ENCODE measurements around the gene SP100. TPM values are rescaled to one million over a fixed set of nuclear protein-coding genes. Genes with fewer than 3 reads are reported as not detected.

SP100 gene
- total and polyA plus RNA-seq, 2 of the 13 experiments (the other 11 are each of a cell fraction or from before 2014, with no cell fraction given), result 12.6 to 16.5 TPM

DNA sequence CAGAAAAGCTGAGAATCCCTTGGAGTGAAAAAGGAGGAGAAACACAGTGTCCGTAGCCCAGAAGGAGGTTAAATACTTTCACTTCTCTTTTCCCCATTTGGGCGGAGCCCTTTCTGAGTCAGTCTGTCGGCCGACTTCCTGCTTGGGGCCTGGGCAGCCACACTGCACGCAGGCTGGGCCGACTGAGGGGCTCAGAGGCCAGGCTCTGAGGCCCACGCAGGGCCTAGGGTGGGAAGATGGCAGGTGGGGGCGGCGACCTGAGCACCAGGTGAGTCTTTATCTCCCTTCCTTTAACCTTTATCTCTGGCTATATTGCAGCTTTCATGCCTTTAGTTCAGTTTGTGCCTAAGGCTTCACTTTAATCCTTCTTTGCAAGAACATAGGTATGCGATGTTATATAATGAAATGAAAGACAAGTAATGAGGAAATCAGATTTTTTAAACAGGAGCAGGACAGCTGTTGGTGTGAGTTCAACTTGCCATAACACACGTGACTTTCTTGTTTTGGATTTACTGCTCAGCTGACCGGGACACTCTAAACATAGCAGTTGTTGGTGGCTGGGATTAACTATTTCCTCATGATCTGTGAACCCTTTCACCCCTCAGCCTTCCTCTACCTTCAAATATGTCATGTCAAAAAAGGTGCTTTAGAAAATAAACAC lies at the start of gene SP100 (continued):
- TF ChIP-seq, protein P1, sequence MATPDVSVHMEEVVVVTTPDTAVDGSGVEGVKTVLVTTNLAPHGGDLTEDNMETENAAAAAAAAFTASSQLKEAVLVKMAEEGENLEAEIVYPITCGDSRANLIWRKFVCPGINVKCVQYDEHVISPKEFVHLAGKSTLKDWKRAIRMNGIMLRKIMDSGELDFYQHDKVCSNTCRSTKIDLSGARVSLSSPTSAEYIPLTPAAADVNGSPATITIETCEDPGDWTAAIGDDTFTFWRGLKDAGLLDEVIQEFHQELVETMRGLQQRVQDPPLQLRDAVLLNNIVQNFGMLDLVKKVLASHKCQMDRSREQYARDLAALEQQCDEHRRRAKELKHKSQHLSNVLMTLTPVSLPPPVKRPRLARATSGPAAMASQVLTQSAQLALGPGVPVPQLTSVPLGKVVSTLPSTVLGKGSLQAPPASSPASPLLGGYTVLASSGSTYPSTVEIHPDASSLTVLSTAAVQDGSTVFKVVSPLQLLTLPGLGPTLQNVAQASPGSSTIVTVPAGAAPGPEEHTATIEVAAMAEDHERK (CRISPR knock-in tag; IDR thresholded peaks at IDR 0.05; ENCODE audit: low read depth), result no peak
- no peak for TF ChIP-seq PRMT3 (CRISPR knock-in tag; IDR thresholded peaks at IDR 0.05; ENCODE audit: borderline replicate concordance, low read depth)
- TF ChIP-seq, protein P2, sequence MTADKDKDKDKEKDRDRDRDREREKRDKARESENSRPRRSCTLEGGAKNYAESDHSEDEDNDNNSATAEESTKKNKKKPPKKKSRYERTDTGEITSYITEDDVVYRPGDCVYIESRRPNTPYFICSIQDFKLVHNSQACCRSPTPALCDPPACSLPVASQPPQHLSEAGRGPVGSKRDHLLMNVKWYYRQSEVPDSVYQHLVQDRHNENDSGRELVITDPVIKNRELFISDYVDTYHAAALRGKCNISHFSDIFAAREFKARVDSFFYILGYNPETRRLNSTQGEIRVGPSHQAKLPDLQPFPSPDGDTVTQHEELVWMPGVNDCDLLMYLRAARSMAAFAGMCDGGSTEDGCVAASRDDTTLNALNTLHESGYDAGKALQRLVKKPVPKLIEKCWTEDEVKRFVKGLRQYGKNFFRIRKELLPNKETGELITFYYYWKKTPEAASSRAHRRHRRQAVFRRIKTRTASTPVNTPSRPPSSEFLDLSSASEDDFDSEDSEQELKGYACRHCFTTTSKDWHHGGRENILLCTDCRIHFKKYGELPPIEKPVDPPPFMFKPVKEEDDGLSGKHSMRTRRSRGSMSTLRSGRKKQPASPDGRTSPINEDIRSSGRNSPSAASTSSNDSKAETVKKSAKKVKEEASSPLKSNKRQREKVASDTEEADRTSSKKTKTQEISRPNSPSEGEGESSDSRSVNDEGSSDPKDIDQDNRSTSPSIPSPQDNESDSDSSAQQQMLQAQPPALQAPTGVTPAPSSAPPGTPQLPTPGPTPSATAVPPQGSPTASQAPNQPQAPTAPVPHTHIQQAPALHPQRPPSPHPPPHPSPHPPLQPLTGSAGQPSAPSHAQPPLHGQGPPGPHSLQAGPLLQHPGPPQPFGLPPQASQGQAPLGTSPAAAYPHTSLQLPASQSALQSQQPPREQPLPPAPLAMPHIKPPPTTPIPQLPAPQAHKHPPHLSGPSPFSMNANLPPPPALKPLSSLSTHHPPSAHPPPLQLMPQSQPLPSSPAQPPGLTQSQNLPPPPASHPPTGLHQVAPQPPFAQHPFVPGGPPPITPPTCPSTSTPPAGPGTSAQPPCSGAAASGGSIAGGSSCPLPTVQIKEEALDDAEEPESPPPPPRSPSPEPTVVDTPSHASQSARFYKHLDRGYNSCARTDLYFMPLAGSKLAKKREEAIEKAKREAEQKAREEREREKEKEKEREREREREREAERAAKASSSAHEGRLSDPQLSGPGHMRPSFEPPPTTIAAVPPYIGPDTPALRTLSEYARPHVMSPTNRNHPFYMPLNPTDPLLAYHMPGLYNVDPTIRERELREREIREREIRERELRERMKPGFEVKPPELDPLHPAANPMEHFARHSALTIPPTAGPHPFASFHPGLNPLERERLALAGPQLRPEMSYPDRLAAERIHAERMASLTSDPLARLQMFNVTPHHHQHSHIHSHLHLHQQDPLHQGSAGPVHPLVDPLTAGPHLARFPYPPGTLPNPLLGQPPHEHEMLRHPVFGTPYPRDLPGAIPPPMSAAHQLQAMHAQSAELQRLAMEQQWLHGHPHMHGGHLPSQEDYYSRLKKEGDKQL (CRISPR knock-in tag; IDR thresholded peaks at IDR 0.05; ENCODE audit: low read depth), result 0 out of 2 replicates have a peak, but pooled peaks have one; percentile 16
- TF ChIP-seq ZNF7 (CRISPR knock-in tag; IDR thresholded peaks at IDR 0.05), result no peak
- no peak for TF ChIP-seq JUNB (CRISPR knock-in tag; IDR thresholded peaks at IDR 0.05; ENCODE audit: borderline replicate concordance)
- peak; percentile 74; the same call in 1 of the 2 replicates for TF ChIP-seq ZNF652 (CRISPR knock-in tag; IDR thresholded peaks at IDR 0.05; ENCODE audit: borderline replicate concordance, low read depth)
- TF ChIP-seq, protein P3, sequence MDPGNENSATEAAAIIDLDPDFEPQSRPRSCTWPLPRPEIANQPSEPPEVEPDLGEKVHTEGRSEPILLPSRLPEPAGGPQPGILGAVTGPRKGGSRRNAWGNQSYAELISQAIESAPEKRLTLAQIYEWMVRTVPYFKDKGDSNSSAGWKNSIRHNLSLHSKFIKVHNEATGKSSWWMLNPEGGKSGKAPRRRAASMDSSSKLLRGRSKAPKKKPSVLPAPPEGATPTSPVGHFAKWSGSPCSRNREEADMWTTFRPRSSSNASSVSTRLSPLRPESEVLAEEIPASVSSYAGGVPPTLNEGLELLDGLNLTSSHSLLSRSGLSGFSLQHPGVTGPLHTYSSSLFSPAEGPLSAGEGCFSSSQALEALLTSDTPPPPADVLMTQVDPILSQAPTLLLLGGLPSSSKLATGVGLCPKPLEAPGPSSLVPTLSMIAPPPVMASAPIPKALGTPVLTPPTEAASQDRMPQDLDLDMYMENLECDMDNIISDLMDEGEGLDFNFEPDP (CRISPR knock-in tag; conservative IDR thresholded peaks at IDR 0.05), result no peak
- TF ChIP-seq, protein P4, sequence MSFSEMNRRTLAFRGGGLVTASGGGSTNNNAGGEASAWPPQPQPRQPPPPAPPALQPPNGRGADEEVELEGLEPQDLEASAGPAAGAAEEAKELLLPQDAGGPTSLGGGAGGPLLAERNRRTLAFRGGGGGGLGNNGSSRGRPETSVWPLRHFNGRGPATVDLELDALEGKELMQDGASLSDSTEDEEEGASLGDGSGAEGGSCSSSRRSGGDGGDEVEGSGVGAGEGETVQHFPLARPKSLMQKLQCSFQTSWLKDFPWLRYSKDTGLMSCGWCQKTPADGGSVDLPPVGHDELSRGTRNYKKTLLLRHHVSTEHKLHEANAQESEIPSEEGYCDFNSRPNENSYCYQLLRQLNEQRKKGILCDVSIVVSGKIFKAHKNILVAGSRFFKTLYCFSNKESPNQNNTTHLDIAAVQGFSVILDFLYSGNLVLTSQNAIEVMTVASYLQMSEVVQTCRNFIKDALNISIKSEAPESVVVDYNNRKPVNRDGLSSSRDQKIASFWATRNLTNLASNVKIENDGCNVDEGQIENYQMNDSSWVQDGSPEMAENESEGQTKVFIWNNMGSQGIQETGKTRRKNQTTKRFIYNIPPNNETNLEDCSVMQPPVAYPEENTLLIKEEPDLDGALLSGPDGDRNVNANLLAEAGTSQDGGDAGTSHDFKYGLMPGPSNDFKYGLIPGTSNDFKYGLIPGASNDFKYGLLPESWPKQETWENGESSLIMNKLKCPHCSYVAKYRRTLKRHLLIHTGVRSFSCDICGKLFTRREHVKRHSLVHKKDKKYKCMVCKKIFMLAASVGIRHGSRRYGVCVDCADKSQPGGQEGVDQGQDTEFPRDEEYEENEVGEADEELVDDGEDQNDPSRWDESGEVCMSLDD (CRISPR knock-in tag; IDR thresholded peaks at IDR 0.05; ENCODE audit: borderline replicate concordance), result no peak
- TF ChIP-seq SNRNP70 (IDR thresholded peaks at IDR 0.05; ENCODE audit: low read depth, low read length), result no peak
- TF ChIP-seq, protein P5, sequence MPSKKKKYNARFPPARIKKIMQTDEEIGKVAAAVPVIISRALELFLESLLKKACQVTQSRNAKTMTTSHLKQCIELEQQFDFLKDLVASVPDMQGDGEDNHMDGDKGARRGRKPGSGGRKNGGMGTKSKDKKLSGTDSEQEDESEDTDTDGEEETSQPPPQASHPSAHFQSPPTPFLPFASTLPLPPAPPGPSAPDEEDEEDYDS (CRISPR knock-in tag; IDR thresholded peaks at IDR 0.05), result peak; percentile 47; the same call in 1 of the 2 replicates
- TF ChIP-seq CCAR2 (optimal IDR thresholded peaks at IDR 0.05; ENCODE audit: low read depth, low read length), result no peak
- no peak for TF ChIP-seq MBD4 (IDR thresholded peaks at IDR 0.05; ENCODE audit: borderline replicate concordance, low read length)
- TF ChIP-seq ATF1 (CRISPR knock-in tag; IDR thresholded peaks at IDR 0.05), result no peak
- peak; percentile 85 for TF ChIP-seq YEATS2 (CRISPR knock-in tag; IDR thresholded peaks at IDR 0.05; ENCODE audit: borderline replicate concordance)
- no peak for TF ChIP-seq GTF3A (CRISPR knock-in tag; conservative IDR thresholded peaks at IDR 0.05)
- TF ChIP-seq JDP2 (CRISPR knock-in tag; IDR thresholded peaks at IDR 0.05; ENCODE audit: borderline replicate concordance), result no peak

Measured in HepG2 (cell line).